Activated CD8-positive, alpha-beta T cell treated with anti-CD3 and anti-CD28 coated beads for 36 hours (primary cell): ENCODE data around the gene TMEM201. TPM values are rescaled to one million over a fixed set of nuclear protein-coding genes. Genes with fewer than 3 reads are reported as not detected.

Source experiments
- ATAC-seq: fragments of 200-7000 bp; cut with Tn5 transposase; one replicate; pipeline ENCODE4 v1.10.0; 2021; ENCODE audit warnings: mild to moderate bottlenecking, moderate library complexity
- CTCF ChIA-PET: fragments of 350-600 bp; sonication (Branson Sonifier 250); formaldehyde crosslinking; loops from one replicate; lab custom pipeline; 2021; ENCODE audit warnings: antibody characterized with exemption; lab: Charles Lee
- POLR2A ChIA-PET: fragments of 350-600 bp; sonication (Branson Sonifier 250); formaldehyde crosslinking; loops from one replicate; lab custom pipeline; 2021; ENCODE audit warnings: antibody characterized with exemption; lab: Charles Lee
- DNase-seq: peaks from one replicate; pipeline ENCODE4 v3.0.0-alpha.2; 2020
- H3K27ac Mint-ChIP-seq: one replicate; pipeline ENCODE4 v1.8.0; 2021; ENCODE audit warnings: mild to moderate bottlenecking, mixed read lengths
- H3K27me3 Mint-ChIP-seq: one replicate; pipeline ENCODE4 v1.8.0; 2021; ENCODE audit warnings: mixed read lengths
- H3K36me3 Mint-ChIP-seq: one replicate; pipeline ENCODE4 v1.8.0; 2021; ENCODE audit warnings: low read depth, mixed read lengths
- H3K4me1 Mint-ChIP-seq: one replicate; pipeline ENCODE4 v1.8.0; 2021; ENCODE audit warnings: low read depth, mixed read lengths
- H3K4me3 Mint-ChIP-seq: one replicate; pipeline ENCODE4 v1.8.0; 2021; ENCODE audit warnings: mild to moderate bottlenecking, moderate library complexity, mixed read lengths
- H3K9me3 Mint-ChIP-seq: one replicate; pipeline ENCODE4 v1.8.0; 2021; ENCODE audit warnings: mixed read lengths
- intact Hi-C: fragments of 100-400 bp; cut with micrococcal nuclease; formaldehyde crosslinking; loops from one replicate; pipeline ENCODE4 v1.10.0; 2022
- total RNA-seq, 2 experiments: library from RNA; stranded (reverse); gene quantifications; one replicate each; pipeline ENCODE4 v1.2.3, GENCODE V29; 2021
- TF ChIP-seq, protein P1 (sequence below): fragments of 200-600 bp; IDR thresholded peaks from one replicate; pipeline ENCODE4 v1.8.0; 2022; ENCODE audit warnings: antibody characterized with exemption, mild to moderate bottlenecking

TMEM201 gene
- total RNA-seq, 2 experiments from 2014 or later, result 16.2 to 18.1 TPM

GRCh38 chr1:9648171-9648570 lies 59.5 kb downstream of the TMEM201 start:
- ATAC-seq, result no peak
- Mint-ChIP-seq H3K4me1 (peaks cover 60% of the 10 kb centered on the region), H3K36me3 (peaks cover 24% of the 10 kb centered on the region), H3K27me3 (no peaks in the 10 kb centered on the region), H3K9me3 (no peaks in the 10 kb centered on the region), H3K27ac (no peak overlapping the region), H3K4me3 (no peak overlapping the region)
- intact Hi-C loops, result loop anchor here (1.0 kb wide), 1 partner anchor 9 kb away; no protein-coding TSS in a partner anchor
- DNase-seq, result no peak
- TF ChIP-seq, protein P1, sequence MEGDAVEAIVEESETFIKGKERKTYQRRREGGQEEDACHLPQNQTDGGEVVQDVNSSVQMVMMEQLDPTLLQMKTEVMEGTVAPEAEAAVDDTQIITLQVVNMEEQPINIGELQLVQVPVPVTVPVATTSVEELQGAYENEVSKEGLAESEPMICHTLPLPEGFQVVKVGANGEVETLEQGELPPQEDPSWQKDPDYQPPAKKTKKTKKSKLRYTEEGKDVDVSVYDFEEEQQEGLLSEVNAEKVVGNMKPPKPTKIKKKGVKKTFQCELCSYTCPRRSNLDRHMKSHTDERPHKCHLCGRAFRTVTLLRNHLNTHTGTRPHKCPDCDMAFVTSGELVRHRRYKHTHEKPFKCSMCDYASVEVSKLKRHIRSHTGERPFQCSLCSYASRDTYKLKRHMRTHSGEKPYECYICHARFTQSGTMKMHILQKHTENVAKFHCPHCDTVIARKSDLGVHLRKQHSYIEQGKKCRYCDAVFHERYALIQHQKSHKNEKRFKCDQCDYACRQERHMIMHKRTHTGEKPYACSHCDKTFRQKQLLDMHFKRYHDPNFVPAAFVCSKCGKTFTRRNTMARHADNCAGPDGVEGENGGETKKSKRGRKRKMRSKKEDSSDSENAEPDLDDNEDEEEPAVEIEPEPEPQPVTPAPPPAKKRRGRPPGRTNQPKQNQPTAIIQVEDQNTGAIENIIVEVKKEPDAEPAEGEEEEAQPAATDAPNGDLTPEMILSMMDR, result no peak
- ChIA-PET POLR2A (interaction anchor here (11.6 kb wide), 1 partner anchor 18 kb away, joined by 120 read pairs; no protein-coding TSS in a partner anchor), CTCF (interaction anchor here (0.9 to 1.8 kb wide), 2 partner anchors 10 to 20 kb away, joined by 3 to 5 read pairs; no protein-coding TSS in a partner anchor)

- ChIA-PET POLR2A (interaction anchor here (7.3 to 11.7 kb wide), 3 partner anchors 16 to 37 kb away, joined by 60 to 335 read pairs (median 65); no protein-coding TSS in a partner anchor), CTCF (interaction anchor here (2.1 kb wide), 1 partner anchor 14 kb away, joined by 7 read pairs; no protein-coding TSS in a partner anchor)
- Mint-ChIP-seq H3K4me1 (peaks cover 55% of the 10 kb centered on the region), H3K36me3 (peaks cover 32% of the 10 kb centered on the region), H3K27ac (peak overlapping the region; percentile 16), H3K4me3 (peak overlapping the region; percentile 95), H3K27me3 (no peaks in the 10 kb centered on the region), H3K9me3 (no peaks in the 10 kb centered on the region)
- ATAC-seq (no peak), DNase-seq (no peak)
- TF ChIP-seq, protein P1, result no peak
- intact Hi-C loops, result loop anchor here (5.0 kb wide), 1 partner anchor 38 kb away; no protein-coding TSS in a partner anchor
These were observed 61.1 kb downstream of the TMEM201 start for GRCh38 chr1:9649769-9650168.

DNA sequence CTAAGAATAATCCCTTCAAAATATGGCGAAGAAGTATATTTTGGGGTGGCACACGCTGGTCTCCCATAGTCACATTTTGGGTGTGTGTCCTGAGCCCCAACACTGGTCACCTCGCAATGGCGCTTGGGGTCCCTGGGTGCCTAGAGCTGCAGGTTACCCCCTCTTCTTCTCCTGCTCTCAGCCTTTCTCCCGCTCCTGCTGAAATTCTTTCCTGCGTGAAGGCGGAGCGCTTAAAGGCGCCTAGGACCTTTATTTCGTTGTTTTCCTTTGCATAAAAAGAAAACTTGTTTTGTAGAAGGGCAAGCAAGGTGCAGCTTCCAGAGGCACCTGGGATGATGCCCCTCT lies 62.5 kb downstream of the TMEM201 start:
- Mint-ChIP-seq H3K9me3 (no peaks in the 10 kb centered on the region), H3K4me3 (peak overlapping the region; percentile 95), H3K36me3 (peaks cover 37% of the 10 kb centered on the region), H3K27me3 (no peaks in the 10 kb centered on the region), H3K4me1 (peaks cover 60% of the 10 kb centered on the region), H3K27ac (peak overlapping the region; percentile 94)
- DNase-seq, result no peak
- TF ChIP-seq, protein P1, result no peak
- intact Hi-C loops, result loop anchor here (5.0 kb wide), 1 partner anchor 36 kb away; no protein-coding TSS in a partner anchor
- CTCF ChIA-PET, result interaction anchor here (0.9 to 10.1 kb wide), 7 partner anchors 7 to 74 kb away, joined by 3 to 160 read pairs (median 3); no protein-coding TSS in a partner anchor
- POLR2A ChIA-PET, result interaction anchor here (0.8 to 11.7 kb wide), 9 partner anchors 8 to 86 kb away, joined by 4 to 335 read pairs (median 25); no protein-coding TSS in a partner anchor
- no peak for ATAC-seq

GRCh38 chr1:9651565-9652378 lies 63.1 kb downstream of the TMEM201 start, which contains the start of gene PIK3CD:
TSS of gene PIK3CD (plus strand) at chr1:9651731. CDS start at chr1:9710456, 58,725 bp downstream.
- peak; percentile 34 for ATAC-seq
- peak within 1 kb of the TSS; percentile 95 for H3K4me3 Mint-ChIP-seq
- peak; percentile 59 for DNase-seq
- TF ChIP-seq, protein P1, result no peak
- H3K36me3 Mint-ChIP-seq, result peaks cover 37% of the 10 kb centered on the region
- intact Hi-C loops, result loop anchor here (1.0 to 5.0 kb wide), 2 partner anchors 22 to 36 kb away; no protein-coding TSS in a partner anchor
- ChIA-PET CTCF (interaction anchor here (0.6 to 10.1 kb wide), 12 partner anchors 8 to 73 kb away, joined by 3 to 160 read pairs (median 3); no protein-coding TSS in a partner anchor), POLR2A (interaction anchor here (0.8 to 11.7 kb wide), 10 partner anchors 9 to 87 kb away, joined by 4 to 335 read pairs (median 17); no protein-coding TSS in a partner anchor)
- H3K27me3 Mint-ChIP-seq, result no peaks in the 10 kb centered on the region
- H3K4me1 Mint-ChIP-seq, result peaks cover 61% of the 10 kb centered on the region
- no peaks in the 10 kb centered on the region for H3K9me3 Mint-ChIP-seq
- H3K27ac Mint-ChIP-seq, result peak within 1 kb of the TSS; percentile 96
